ENCODE results near the gene OR2T2. TPM values are rescaled to one million over a fixed set of nuclear protein-coding genes. Genes with fewer than 3 reads are reported as not detected.

Gene OR2T2
- total RNA-seq, 1 experiment from 2014 or later, result not detected

DNA sequence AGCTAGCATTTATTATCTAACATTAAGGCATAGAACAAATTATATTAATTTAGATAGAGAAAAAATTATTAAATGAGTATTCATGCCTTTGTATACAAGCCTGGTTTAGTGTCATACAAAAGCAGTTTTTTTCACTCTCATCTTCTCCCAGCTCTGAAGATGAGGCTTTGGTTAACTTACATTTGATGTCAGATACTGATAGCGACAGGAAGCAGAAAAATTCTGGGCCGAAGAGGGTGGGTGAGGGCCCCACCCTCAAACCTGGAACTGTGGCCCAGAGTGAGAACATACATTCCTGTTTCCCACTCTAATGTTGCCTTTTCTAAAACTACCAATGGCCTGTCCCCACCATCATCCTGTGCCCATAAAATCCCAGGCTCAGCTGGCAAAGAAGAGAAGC lies 27.6 kb upstream of the OR2T2 start:
- H3K27me3 Mint-ChIP-seq (ENCODE audit: low read depth), result peaks cover 6% of the 10 kb centered on the region; the same call in 1 of the 2 replicates
- Histone ChIP-seq H3K9ac (ENCODE audit: extremely low read depth, insufficient read length, low read length) (no peak overlapping the region), H4K91ac (ENCODE audit: insufficient read length, low read depth, low read length) (no peak overlapping the region), H2BK5ac (ENCODE audit: insufficient read length, low read length) (no peak overlapping the region), H3K18ac (ENCODE audit: insufficient read length, low read depth, low read length) (no peak overlapping the region), H3K27ac (ENCODE audit: insufficient read length, low read depth, low read length) (no peak overlapping the region), H2BK15ac (ENCODE audit: low read depth, low read length) (no peak overlapping the region), H3K79me2 (ENCODE audit: insufficient read depth, low read length) (no peaks in the 10 kb centered on the region), H3K9me3 (ENCODE audit: control insufficient read depth, low read depth, low read length) (peaks cover 66% of the 10 kb centered on the region), H4K20me1 (ENCODE audit: control insufficient read depth, insufficient read depth, insufficient read length) (no peaks in the 10 kb centered on the region), H4K8ac (replicated peaks; ENCODE audit: insufficient read length, low read depth, low read length) (no peak overlapping the region), H3K27me3 (ENCODE audit: insufficient read depth, low read length) (no peaks in the 10 kb centered on the region), H4K5ac (ENCODE audit: insufficient read length, low read depth, low read length) (no peak overlapping the region), H2BK12ac (ENCODE audit: insufficient read length, low read depth, low read length) (no peak overlapping the region), H3K23me2 (ENCODE audit: insufficient read length, low read depth, low read length, poor library complexity, severe bottlenecking) (no peaks in the 10 kb centered on the region), H2BK120ac (ENCODE audit: low read depth, low read length, poor library complexity, severe bottlenecking) (no peak overlapping the region), H2AFZ (ENCODE audit: low read length) (no peak overlapping the region), H3T11ph (ENCODE audit: low read length) (no peak overlapping the region), H3K4ac (ENCODE audit: low read depth, low read length) (no peak overlapping the region), H3K4me2 (ENCODE audit: insufficient read depth, insufficient read length, low read length) (no peak overlapping the region), H2BK20ac (ENCODE audit: low read depth, low read length, poor library complexity, severe bottlenecking) (no peak overlapping the region), H2AK5ac (ENCODE audit: insufficient read length, low read length) (no peak overlapping the region), H3K14ac (ENCODE audit: insufficient read depth, low read length) (no peak overlapping the region), H3K4me1 (ENCODE audit: insufficient read depth, low read length) (no peaks in the 10 kb centered on the region), H3K56ac (ENCODE audit: insufficient read length, low read depth, low read length) (no peak overlapping the region), H3K79me1 (ENCODE audit: insufficient read depth, low read depth, low read length, poor library complexity, severe bottlenecking) (no peaks in the 10 kb centered on the region), H3K23ac (ENCODE audit: insufficient read length, low read depth, low read length) (no peak overlapping the region)
- H3K9me3 Mint-ChIP-seq, result peaks cover 83 to 87% of the 10 kb centered on the region in 2 experiments
- no peak overlapping the region for H3K27ac Mint-ChIP-seq
- H3K4me1 Mint-ChIP-seq, result no peaks in the 10 kb centered on the region
- TF ChIP-seq, protein P1, sequence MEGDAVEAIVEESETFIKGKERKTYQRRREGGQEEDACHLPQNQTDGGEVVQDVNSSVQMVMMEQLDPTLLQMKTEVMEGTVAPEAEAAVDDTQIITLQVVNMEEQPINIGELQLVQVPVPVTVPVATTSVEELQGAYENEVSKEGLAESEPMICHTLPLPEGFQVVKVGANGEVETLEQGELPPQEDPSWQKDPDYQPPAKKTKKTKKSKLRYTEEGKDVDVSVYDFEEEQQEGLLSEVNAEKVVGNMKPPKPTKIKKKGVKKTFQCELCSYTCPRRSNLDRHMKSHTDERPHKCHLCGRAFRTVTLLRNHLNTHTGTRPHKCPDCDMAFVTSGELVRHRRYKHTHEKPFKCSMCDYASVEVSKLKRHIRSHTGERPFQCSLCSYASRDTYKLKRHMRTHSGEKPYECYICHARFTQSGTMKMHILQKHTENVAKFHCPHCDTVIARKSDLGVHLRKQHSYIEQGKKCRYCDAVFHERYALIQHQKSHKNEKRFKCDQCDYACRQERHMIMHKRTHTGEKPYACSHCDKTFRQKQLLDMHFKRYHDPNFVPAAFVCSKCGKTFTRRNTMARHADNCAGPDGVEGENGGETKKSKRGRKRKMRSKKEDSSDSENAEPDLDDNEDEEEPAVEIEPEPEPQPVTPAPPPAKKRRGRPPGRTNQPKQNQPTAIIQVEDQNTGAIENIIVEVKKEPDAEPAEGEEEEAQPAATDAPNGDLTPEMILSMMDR (conservative IDR thresholded peaks at IDR 0.05), result no peak
- WGBS (ENCODE audit: extremely low coverage, insufficient read length, low lambda C conversion rate), result no CpG with 5 or more reads among the region's 2 CpGs
- no peak overlapping the region for H3K4me3 Mint-ChIP-seq
- no peak for DNase-seq
- peaks cover 5 to 30% (median 8%) of the 10 kb centered on the region in 3 experiments; a peak in 6 of 7 replicates for H3K36me3 Mint-ChIP-seq (ENCODE audit: insufficient read depth in 1 of 3, low read depth in 3 of 3)

Measured in H9 (cell line).